ENCODE results near the gene MAP1B.
"Not testable (repeated sequence)": the region's sequence is repeated elsewhere in the genome, so short reads cannot be mapped to it uniquely, and the experiment has no call there.

MAP1B gene

DNA sequence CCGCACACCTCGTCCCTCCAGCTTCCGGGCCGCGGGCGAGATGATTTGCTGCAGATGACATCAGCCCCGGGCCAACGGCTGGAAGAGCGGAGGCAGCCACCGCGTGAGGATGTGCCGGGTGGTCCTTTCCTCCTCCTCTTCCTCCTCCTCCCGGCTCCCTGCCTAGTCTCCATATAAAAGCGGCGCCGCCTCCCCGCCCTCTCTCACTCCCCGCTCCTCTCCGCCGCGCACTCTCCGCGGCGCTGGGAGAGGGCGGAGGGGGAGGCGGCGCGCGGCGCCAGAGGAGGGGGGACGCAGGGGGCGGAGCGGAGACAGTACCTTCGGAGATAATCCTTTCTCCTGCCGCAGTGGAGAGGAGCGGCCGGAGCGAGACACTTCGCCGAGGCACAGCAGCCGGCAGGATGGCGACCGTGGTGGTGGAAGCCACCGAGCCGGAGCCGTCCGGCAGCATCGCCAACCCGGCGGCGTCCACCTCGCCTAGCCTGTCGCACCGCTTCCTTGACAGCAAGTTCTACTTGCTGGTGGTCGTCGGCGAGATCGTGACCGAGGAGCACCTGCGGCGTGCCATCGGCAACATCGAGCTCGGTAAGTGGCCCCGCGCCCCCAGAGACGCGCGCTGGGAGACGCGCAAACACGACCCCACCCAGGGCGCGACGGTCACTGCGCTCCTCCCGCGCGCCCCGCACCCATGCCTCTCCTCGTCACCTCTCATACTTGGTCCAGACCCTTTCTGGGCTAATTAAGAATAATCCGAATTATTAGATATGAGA lies at the start of gene MAP1B:
Gene MAP1B (plus strand): TSS at position 345 of the 770 bp plus-strand sequence. CDS start 57 bp downstream, at position 402.
- no peak for DNase-seq

DNA sequence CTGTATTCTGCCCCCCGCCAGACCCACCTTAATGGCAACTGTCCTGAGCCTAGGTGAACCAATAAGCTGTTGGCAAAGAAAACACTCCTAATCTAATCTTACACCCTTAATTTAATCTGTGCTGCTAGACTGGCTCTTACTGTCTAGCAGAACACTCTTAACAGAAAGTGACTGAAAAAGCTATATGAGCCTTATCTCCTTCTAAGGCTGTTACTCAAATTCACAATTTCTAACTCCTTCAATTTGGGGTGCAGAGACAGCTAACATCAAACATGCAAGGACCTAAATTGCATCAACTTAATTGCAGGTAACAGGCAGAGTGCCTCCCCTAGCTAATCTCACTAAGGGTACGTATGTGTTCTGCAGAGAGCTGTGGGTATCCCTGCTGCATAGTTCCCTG lies 49.5 kb upstream of the MAP1B start:
- DNase-seq, result no peak

DNA sequence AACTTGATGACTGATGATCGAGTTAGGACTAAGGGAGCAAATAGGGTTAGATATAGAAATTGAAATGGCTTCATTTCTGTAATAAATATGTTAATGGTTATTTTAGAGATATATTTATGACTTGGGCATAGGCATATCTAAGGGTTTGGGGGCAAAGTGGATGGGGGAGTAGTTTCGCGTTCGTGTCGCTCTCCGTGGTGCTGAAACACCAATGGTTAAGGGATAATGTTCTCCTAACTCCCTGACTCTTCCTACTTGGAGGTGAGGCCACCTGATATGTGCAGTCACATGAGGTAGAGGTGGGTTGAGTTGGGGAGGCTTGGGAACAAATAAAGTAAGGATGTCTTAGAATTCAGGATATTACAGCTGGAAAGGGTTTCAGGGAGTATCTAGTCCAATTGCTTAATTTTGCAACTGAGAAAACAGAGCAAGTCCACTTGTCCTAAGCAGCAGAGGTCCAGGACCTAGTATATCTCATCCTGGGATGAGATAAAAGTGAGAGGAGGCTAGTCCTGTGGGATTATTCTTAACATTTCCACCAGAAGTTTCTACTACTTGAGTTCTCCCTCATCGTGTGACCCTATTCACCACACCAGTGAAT lies 44.0 kb upstream of the MAP1B start:
- DNase-seq, result no peak

- no peak for DNase-seq
These were observed 42.3 kb upstream of the MAP1B start for GRCh38 chr5:72064801-72065570.

GRCh38 chr5:72065751-72066255 lies 41.5 kb upstream of the MAP1B start:
- no peak for DNase-seq

- DNase-seq, result no peak
These were observed 40.6 kb upstream of the MAP1B start for GRCh38 chr5:72066705-72067107.

GRCh38 chr5:72067682-72068470 lies 39.4 kb upstream of the MAP1B start:
- no peak for DNase-seq

- no peak for DNase-seq
These were observed 36.7 kb upstream of the MAP1B start for GRCh38 chr5:72070529-72070928.

DNA sequence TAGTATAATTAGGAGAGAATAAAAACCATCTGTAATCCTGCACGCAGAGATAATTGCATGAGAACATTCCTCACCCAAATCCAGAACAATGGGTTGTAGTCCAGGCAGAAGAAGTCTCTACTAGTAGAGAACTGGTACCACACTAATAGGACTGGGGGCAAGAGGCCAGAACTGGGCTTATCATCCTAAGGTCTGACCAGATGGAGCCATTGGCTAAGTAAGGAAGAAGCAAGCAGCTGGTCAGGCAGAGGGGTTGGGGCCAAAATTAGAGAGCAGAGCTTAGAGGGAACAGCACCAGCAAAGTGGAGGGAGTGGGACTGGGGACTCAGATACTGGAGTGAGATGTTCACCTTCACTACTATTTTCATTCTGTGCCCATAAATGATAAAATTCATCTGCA lies 35.4 kb upstream of the MAP1B start:
- DNase-seq, result no peak

GRCh38 chr5:72074251-72074650 lies 33.0 kb upstream of the MAP1B start:
- no peak for DNase-seq

DNA sequence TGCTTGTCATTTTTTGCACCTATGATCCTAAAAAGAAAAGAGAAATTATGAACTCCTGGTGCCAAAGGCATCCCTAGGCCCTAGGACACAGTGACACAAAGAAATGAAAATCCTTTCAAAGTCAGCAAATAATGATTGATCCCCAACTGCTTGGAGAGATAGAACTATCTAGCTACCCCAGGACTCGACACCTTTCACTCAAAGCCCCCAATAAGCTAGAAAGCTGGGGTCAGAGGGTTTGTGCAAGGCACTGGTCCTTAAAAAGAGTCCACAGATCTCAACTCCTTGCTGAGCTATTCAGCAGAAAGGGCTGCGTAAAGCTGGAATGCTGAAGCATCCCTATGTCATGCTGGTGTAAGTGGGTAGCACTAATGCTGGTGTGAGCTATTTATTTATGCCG lies 31.8 kb upstream of the MAP1B start:
- no peak for DNase-seq

DNA sequence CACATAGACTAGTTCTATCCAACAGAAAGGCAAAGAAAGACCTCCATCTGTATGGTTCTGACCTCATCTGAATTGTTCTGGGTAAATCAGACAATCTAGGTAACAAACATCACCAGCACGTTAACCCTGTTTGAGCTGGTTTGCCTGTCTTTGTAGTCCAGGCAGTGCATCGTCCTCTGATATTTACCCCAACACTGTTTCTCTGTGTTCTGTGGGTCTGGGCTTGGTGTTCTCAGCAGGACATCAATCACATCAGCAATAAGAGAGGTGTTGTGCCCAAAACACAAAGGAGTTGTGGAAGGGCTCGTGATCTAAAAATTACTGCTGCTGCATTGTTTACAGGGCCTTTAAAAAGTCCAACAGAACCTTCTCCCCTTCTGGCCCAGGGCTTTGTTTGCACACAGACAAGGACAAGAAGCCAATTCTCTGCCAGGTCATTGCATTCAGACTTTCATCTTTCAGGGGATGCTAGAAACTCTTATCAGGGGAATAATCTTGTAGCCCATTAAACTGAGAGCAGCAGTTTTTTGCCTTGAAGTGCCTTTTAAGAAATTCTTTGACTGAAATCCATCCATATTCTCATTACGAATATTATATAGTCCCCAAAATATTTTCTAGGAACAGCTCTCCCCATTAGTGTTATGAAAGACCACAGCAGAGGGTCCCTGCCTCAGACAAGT lies 30.5 kb upstream of the MAP1B start:
- no peak for DNase-seq

DNA sequence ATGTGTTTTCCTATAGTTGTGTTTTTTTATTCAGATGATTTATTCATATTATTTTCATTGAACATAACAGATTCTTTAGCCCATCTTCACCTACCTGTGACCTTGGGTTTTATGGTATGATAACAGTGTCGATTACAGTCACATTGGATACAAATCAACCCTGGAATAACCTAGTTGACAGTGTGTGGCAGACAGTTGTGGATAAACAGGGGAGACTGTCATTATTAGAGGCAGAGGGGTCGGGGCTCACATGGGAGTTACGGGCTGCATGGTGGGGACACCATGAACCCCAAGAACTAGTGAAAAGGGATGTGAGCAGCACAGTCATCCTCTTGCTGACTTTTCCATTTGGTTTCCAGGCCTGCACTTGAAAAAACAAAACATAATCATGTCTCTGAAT lies 29.9 kb upstream of the MAP1B start:
- no peak for DNase-seq

DNA sequence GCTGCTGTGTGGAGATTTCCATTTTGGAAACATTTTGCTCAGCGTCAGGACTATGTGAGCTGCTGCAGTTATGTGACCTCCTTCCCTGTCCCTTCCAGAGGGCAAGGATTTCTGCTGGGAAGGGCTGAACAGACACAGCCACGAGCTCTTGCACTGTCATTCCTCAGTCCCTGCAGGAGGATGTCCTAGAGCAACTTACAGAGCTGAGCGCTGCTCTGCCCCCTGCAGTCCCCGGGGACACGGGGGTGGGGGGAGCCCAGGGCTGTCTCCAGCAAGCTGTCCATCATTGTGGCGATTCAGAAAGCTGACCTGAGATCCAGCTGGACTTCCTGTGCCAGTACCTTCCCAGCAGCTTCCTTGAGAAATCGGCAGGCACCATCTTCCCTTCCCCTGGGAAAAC lies 28.0 kb upstream of the MAP1B start:
- DNase-seq, result no peak

DNA sequence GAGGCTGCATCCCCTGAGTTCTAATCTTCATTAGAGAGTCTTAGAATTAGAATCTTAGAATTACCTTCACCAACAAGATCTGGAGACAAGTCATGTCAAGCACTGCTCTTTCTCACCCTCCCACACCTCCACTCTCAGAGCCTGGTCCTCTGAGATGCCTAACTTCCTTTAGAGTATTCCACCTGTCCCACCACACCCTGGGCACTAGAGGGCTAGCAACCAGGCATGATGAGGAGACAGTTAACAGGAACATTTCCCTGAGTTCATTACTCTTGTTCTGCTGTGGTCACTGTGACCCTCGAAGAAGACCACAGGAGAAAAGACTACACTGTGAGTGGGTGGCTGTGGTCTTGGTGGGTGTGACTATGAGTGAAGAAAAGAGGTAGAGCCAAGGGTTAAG lies 25.2 kb upstream of the MAP1B start:
- no peak for DNase-seq

DNA sequence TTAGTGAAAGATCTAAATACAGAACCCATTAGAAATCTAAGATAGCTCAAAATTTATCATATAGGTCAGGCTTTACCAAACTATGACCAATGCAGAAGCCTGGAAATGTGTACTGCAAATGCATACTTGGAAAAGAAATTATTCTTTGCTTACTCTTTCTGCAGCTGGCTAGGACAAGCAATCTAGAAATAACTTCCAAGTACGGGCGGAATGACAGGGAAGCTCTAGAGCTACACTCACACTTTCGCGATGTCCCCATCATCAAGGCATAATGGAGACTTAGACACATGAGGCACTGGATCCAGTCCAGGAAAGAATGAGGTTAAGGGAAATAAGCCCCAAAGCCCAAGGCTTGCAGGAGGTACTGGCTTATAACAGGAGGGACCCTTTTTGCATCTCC lies 22.4 kb upstream of the MAP1B start:
- no peak for DNase-seq

DNA sequence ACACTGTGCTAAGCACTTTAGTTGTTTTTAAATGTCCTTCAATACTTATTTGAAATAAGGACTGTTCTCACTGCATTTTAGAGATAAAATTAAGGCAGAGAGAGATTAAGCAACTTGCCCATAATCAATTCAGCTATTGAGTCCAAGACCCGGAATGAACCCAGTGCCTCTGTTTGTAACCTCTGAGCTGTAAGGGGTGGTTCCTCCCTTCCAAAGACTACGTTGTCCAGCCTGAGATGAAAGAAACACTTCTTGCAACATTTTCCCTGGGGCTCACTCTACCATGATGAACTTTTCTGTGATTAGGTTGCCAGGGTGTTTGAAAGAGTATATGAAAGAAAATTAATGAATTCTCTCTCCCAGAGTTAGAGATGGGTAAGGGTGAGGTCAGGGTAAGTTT lies 22.0 kb upstream of the MAP1B start:
- no peak for DNase-seq

DNA sequence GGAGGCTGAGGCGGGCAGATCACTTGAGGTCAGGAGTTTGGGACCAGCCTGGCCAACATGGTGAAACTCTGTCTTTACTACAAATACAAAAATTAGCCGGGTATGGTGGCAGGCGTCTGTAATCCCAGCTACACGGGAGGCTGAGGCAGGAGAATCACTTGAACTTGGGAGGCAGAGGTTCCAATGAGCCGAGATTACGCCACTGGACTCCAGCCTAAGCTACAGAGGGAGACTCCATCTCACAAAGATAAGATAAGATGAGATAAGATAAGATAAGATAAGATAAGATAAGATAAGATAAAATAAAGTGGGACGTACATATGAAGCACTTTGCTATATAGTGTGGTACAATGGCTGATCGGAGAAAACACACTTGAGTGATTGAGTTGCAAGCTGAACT lies 17.6 kb upstream of the MAP1B start:
- DNase-seq, result not testable (repeated sequence)

DNA sequence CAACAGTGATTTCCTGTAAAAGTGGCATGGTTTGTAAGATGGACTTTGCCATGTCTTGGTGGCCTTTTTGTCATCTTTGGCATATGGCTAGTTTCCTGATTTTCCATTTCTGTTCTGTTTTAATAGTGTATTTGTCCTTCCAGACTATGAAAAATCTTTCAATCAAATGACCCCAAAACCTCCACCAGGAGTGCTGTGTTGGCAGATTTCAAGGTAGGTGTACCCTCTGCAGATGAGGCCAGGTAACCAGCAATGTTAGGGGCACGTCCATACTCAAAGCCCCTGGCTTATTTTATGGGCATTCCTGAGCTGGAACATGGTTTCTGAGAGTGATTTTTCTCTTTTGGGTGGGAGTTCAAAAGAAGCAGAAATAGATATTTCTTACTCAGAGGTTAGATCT lies 15.2 kb upstream of the MAP1B start:
- no peak for DNase-seq

GRCh38 chr5:72093217-72093616 lies 14.1 kb upstream of the MAP1B start:
- peak; percentile 55 for DNase-seq

DNA sequence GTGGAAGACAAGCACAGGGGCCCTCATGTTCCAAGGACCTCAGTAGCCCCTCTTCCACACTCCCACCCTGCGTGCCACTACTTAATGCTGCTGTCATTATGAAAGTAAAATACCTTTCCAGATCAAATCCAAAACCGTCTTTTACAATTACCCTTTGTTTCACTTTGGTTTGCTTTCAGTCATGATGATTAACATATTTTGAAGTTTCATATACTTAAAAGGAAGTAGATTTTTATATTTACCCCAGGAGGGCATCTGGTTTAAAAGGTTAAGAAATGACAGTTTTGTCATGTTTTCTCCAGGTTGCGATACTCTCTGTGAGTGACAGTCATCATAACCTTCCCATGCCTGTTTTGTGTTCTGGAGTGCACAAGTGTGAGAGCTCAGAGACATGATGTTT lies 13.5 kb upstream of the MAP1B start:
- peak; percentile 51 for DNase-seq

- no peak for DNase-seq
These were observed 10.6 kb upstream of the MAP1B start for GRCh38 chr5:72096602-72097188.

Data from activated CD4-positive, alpha-beta T cell treated with anti-CD3 and anti-CD28 coated beads, Interleukin-2, amount 50 U/mL, for 16 hours (primary cell).